NOMO-1 treated with DMSO at 0.1 percent for 48 hours (cell line): ENCODE results near the gene TNFAIP2.

Source experiments
- DNase-seq: peaks from one replicate; lab custom pipeline; 2025; ENCODE audit not compliant: unreplicated experiment; lab: John Stamatoyannopoulos, UW

TNFAIP2 gene

DNA sequence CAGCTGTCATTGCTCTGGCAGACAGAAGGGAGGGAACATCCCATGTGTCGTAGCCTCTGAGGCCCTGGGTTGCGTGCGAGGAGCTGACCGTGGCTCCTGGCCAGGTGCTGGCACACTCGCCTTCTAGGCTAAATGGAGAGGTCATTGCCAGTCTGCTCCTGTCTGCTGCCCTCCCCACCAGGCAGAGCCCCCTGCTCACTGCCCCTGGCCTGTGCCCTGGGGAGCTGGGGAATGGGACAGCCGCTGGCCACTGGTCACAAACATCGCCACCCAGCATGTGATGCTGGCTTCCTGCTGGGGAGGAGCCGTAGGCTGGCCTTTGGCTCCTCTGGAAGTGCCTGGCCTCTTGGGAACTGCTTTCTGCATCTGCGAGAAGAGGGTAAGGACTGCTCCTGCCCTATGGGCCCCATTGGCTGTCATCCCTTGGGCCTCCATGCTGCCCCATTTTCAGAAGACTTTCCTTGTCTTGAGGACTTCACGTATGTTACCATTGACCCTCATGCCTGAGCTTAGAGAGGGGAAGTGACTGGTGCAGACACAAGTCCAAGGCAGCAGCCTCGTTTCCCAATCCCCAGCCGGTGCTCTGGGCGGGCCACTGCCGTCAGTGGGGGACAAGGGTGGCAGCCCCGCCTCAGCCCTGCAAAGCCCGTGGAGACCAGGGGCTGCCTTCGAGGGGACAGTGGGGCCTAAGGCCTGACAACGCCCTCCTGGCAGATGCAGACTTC is 2.0 kb upstream of the TNFAIP2 start:
- DNase-seq, result peak; percentile 84

DNA sequence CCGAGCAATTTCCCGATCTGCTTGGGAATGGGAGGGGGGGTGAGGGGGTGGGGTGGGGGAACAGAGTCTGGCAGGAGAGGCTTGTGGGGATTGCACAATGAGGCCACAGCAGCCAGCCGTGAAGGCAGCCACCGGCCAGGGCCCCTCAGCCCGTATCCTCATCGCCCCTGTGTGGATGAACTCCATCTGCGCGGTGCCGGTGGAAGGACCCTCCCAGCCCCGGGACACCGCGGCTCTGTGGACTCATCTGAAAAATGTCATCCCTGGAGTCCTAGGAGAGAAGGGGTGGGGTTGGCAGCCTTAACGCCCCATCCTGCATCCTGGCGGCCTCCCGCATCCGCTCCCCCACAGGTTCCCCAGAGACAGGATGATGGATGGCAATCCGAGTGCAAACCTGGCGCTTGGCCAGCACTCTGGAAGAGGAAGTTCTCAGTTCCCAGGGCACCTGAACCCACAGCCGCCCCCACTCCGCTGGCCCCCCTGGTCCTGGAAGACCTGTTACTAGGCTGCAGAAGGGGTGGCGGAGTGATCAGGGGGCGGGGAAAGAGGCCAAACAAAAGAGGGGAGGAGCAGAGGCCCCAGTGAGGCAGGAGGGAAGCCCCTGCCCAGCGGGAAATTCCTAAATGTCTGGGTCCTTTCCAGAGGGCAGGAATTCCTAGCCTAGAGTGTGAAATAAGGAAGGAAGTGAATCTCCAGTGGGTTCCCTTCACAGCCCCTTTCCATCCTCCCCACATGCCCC is 1.2 kb upstream of the TNFAIP2 start:
- peak; percentile 86 for DNase-seq

DNA sequence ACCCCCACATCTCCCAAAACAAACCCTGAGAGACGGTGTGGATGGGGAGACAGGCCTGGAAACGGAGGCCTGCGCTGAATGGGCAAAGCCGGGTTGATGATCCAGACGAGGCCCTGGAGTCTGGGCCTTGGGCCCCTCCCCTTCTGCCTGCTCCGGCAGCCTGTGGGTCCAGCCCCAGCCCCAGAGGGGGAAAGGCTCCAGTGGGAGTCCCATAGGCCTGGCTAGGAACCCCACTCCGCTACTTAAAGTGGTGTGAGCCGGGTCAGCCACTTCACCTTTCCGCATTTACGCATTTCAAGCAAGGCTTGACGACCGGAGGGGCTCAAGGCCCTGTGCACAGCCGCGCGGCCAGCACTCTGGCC is 695 bp upstream of the TNFAIP2 start:
- peak; percentile 38 for DNase-seq

DNA sequence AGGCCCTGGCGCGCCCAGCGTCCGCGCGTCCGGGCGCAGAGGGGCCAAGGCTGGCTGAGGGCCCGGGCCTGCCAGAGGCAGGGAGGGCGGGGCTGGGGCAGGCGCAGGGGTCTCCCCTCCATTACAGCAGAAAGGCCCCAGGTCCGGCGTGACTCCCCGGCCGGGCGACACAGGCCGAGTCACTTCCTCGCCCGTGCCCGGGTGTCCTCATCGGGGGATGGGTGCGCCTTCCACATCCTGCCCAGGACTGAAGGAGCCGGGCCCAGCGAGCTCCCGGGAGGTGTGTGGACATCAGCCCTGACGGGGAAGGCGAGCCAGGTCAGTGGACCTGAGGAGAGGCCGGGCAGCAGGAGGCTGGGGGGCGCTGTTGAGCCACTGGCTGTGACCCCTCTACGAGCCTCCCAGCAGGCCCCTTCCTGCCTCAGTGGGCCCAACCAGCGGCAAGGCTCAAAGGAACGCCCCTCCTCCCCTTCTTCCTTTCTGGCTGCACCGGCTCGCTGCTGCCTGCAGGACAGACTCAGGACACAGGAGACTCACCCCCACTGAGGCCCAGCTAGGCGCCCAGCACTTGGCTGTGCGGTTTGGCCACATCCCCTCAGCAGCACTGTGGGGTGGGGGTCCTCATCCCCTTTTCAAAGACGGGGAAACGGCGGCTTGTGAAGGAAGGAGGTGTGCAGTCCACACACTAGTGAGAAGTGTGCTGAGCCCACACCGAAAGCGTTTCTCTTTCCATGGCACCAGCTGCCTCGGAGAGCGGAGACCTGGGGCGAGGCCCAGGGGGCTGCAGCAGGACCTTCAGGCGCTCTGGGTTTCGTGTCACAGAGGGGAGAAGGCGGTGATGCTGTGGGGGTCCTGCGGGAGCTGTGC is 606 bp downstream of the TNFAIP2 start:
- DNase-seq, result peak; percentile 51

DNA sequence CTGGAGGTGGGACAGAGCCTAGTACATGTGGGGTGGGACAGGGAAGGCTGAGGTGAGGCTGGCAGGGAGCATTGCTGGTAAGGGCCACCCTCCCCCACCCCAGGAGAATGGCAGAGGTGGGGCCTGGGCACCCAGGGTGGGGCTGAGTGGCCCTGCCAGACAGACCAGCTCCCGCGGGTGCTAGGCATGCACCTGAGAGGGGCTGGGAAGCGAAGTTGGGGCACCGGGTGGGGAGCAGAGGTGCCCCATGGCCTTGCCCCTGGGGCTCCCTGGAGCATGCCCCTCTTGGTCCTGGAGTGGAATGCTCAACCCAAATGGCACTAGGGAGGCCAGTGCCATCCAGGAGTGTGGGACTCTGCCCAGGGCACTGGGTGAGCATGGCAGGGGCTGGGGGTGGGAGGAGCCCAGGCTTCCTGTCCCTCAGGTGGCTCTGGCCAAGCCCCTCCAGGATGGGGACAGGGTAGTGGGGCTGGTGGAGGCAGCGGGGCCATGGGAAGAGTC is 1.3 kb downstream of the TNFAIP2 start:
- no peak for DNase-seq

DNA sequence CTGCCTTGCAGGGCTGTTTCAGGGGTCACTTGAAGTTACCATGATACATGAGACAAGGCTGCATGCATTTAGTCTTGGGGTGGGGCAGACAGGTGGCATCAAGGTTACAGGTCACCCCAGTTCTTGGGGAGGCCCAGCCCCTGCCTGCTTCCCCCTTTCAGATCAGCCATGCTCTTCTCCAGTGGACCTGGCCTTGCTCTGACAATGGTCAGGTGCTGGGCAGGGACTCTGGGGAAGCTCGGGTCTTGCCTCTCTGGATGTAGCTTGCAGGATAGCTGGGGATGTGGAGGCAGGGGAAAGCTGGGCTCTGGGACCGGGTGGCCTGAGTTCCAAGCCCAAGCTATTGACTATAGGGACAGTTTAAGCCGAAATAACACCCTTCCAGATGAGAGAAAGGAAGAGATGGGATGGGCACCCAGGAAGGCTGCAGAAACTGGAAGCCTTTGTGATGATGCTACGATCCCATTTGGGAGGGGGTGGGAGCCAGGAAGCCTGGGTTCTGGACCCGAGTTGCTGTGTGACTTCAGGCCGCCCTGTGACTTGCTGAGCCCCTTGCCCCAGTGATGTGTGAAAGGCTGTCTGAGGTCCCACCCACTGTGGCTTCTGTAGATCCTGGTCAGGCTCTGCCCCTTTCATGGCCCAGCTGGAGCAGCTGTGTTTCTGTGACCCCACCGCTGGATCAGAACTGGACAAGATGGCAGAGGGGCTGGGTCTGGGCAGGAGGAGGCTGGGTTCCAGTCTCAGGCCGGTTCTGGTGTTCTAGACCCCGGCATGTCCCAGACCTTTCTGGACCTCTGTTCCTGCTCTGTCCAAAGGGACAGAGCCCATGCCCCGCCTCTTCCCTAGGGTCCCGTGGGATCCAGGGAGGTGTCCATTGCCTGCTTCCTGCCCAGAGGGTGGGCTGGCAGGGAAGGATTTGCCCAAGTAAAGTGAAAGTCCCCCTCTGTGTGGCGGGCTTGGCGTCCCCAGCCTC is 2.1 kb downstream of the TNFAIP2 start:
- no peak for DNase-seq

DNA sequence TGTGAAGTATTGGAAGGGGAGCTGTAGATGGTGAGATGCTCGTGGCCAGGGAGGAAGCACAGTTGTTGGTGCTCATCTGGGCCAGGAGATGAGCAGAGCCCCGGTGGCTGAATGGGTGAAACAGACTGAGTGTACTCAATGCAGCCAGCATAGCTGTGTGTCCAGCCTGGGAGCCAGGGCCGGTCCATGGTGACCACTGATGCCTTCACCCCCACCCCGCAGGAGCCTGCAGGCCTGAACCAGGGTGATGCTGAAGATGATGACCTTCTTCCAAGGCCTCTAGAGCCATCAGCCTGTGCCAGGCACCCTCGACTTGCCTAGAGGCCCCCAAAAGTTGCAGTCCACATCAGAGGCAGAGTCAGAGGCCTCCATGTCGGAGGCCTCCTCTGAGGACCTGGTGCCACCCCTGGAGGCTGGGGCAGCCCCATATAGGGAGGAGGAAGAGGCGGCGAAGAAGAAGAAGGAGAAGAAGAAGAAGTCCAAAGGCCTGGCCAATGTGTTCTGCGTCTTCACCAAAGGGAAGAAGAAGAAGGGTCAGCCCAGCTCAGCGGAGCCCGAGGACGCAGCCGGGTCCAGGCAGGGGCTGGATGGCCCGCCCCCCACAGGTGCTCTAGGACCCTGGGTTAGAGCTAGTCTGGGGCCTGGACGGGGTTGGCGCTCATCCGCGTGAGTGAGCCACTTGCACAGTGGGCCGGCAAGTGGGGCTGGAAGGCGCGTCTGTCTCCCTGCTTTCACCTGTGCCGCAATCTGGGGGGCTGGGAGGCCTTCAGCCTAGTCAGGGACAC is 3.0 kb downstream of the TNFAIP2 start:
- DNase-seq, result no peak

DNA sequence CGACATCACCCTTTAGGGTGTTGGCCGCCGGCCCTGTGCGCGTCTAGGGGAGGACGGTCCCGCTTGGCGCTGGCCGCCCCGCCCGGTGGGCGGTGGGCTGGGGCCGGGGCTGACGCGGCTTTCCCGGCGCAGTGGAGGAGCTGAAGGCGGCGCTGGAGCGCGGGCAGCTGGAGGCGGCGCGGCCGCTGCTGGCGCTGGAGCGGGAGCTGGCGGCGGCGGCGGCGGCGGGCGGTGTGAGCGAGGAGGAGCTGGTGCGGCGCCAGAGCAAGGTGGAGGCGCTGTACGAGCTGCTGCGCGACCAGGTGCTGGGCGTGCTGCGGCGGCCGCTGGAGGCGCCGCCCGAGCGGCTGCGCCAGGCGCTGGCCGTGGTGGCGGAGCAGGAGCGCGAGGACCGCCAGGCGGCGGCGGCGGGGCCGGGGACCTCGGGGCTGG is 3.6 kb downstream of the TNFAIP2 start:
- DNase-seq, result no peak

DNA sequence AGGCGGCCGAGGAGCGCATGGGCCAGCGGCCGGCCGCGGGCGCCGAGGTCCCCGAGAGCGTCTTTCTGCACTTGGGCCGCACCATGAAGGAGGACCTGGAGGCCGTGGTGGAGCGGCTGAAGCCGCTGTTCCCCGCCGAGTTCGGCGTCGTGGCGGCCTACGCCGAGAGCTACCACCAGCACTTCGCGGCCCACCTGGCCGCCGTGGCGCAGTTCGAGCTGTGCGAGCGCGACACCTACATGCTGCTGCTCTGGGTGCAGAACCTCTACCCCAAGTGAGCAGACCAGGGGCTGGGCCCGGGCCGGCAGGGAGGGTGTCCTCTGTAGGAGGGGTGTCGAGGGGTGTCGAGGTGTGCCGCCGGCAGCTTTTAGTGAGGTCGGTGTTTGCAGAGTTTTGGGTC is 4.1 kb downstream of the TNFAIP2 start:
- no peak for DNase-seq

DNA sequence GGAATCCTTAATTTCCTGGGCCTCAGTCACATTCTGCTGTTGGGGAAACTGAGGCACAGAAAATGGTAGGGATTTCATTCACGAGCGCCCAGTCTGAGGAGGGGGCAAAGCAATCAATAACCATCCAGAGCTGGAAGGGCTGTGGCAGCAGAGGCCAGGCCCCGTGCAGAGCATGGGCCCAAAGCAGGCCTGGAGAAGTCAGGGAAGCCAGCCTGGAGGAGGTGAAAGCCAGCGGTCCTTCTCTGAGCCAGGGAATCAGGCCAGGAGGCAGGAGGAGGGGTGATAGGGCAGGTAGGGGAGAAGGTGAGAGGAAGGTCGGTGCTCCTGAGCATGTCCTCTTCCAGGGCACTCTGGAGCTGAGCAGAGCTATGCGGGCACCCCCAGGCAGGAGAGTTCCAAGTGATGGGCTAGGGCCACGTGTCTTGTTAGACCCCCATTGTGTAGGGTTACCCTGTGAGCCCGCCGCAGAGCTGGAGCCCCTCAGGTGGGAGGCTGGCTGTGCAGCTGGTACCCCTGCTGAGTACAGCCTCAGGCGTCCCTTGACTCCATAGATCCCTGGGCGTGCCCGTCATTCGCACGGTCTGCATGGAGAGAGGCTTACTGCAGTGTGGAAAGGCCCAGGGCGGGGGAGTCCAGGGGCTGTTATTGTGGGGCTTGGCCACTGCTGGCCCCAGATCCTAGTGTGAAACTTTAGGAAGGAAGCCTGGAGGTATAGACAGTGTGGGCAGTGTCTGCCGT is 4.8 kb downstream of the TNFAIP2 start:
- DNase-seq, result no peak

DNA sequence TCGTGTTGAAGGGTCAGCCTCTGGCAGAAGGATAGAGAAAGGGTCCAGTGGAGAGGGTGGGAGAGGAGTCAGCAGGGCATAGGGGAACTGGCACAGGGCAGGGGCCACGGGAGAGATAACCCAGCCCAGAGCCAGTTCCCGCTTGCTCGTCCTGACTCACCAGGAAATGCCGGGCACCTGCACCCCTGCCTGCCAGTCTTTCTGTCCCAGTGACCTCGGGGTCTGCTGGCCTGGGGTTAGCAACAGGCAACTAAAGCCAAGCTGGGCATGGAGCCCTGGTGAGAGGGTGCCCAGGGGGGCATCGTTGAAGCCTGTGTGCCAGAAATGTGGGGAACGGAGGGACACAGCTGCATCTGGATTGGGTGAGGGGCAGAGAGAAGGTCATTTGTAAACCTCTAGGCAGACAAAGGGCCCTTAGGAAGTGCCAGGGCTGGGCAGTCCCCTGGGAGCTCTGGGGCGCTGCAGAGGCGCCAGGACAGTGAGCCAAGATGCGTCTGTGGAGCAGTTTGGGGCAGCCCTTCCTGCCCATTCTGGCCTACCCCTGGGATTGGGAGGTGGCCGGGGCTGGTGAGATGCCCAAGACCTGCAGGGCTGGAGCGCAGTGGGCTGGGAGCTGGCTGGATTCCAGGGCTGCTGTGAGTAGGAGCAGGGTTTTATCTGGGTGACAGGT is 5.5 kb downstream of the TNFAIP2 start:
- DNase-seq, result no peak

DNA sequence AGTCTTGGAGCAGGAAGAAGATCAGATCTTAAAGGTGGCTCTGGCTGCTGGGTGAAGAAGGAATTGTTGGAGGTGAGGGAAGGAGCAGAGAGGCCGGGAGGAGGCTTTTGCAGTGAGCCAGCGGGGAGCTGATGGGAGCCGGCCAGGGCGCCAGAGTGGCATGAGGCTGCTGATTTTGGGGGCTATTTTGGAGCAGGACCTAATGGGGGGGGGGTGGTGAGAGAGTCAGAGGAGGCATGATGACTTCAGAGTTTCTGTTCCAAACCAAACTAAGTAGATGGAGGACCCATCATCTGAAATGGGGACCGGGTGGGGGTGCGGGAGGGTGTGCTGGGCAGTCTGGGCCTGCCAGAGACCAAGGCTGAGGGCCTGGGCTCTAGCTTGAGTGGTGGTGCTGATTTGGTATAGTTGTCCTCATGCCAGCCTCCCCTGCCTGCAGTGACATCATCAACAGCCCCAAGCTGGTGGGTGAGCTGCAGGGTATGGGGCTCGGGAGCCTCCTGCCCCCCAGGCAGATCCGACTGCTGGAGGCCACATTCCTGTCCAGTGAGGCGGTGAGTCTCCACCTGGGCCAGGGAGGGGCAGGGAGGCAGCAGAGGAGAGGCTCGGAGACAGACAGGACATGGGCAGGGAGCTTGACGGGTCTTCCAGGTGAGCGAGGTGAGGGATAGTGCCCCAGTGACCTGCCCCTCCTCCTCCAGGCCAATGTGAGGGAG is 6.2 kb downstream of the TNFAIP2 start:
- no peak for DNase-seq

DNA sequence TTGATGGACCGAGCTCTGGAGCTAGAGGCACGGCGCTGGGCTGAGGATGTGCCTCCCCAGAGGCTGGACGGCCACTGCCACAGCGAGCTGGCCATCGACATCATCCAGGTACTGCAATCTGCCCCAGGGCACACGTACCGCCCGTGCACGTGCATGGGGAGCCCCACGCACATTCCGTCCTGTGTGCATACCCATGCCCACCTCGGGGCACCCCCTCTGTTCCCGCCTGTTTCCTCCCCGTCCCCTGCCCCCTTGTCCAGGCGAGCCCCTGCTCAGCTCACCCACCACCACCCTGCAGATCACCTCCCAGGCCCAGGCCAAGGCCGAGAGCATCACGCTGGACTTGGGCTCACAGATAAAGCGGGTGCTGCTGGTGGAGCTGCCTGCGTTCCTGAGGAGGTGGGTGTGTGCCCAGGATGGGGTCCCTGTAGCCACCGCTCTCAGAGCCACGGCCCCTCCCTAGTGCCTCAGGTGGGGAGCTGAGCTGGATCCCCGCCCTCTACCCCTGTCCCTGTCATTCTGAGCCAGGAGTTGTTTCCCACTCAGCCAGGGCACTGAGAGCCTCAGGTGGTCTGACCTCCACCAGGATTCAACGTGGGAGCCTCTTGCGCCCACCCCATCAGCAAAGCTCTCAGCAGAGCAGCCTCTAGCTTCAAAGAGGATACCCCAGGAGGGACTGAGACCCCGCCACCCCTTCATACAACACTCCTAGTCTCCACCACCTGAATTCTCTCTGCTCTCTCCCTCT is 6.9 kb downstream of the TNFAIP2 start:
- no peak for DNase-seq

DNA sequence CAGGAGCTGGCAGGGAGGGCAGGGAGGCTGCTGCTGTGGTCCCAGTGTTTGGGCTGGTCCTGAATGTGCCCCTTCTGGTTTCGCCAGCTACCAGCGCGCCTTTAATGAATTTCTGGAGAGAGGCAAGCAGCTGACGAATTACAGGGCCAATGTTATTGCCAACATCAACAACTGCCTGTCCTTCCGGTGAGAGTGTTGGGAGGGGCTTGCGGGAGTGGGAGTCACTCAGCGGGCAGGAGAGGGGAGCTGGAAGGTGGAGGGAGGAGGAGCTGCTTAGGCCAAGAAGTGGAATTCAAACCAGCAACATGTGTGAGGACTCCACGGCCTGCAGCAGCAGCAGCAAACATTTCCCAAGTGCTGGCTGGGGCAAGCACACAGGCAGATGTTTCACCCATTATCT is 7.7 kb downstream of the TNFAIP2 start:
- DNase-seq, result no peak

DNA sequence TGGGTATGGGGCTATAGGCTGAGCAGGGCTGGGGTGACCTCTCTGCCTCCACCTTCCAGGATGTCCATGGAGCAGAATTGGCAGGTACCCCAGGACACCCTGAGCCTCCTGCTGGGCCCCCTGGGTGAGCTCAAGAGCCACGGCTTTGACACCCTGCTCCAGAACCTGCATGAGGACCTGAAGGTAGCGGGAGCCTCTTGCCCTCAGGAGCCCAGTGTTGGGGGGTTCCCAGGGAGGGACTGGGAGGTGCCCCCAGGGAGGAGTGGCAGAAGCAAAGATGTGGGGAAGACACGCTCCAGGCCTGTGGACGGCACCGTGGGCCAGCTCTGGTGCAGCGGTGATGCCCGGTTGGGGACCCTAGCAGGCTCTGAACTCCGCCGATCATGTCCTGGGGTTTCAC is 8.3 kb downstream of the TNFAIP2 start:
- no peak for DNase-seq

DNA sequence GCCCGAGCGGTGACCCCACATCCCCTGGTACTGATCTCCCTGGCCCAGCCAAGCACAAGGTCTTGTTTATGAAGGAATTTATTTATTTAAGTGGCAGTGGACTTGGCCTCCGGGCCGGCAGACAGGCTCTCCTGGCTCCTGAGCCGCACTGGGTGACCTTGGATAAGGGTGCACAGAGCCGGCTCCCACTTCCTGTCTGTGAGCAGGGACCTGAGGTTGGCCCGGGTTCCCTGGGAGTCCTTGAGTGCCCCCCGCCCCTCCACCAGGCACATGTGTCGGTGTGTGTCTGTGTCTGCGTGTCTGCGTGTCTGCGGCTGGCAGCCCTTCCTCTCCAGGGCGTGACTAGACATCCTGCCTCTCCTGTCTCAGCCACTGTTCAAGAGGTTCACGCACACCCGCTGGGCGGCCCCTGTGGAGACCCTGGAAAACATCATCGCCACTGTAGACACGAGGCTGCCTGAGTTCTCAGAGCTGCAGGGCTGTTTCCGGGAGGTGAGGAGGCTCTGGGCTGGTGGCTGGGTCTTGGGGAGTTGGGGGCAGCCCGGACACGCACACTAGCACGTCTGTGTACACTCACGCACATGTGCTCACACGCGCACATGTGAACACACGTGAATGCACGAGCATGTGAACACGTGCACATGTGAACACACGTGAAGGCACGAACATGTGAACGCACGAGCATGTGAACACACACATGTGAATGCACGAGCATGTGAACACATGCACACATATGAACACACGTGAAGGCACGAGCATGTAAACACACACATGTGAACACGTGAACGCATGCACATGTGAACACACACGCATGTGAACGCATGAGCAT is 9.3 kb downstream of the TNFAIP2 start:
- no peak for DNase-seq
